Measurements from ENCODE around the gene HMCN1. TPM values are rescaled to one million over a fixed set of nuclear protein-coding genes. Genes with fewer than 3 reads are reported as not detected.
A peak's percentile ranks its signal among the peaks of the same experiment; 100 is the strongest.

The HMCN1 gene
- total and polyA plus RNA-seq, 4 experiments from 2014 or later, result 0.19 to 0.29 TPM; not detected in 2

GRCh38 chr1:186231861-186232436 is 497.8 kb downstream of the HMCN1 start:
- no peaks in the 10 kb centered on the region for H3K27me3 ChIP-seq (ENCODE audit: insufficient read depth, low read length)
- peaks cover 4 to 13% of the 10 kb centered on the region in 2 donors for H3K27me3 Mint-ChIP-seq
- H3K4me1 ChIP-seq (ENCODE audit: insufficient read depth, low read length), result no peaks in the 10 kb centered on the region
- CTCF ChIA-PET (ENCODE audit: partially characterized antibody), result no interaction called here
- H3K4me3 ChIP-seq (ENCODE audit: low read length in 2 of 2), result no peak overlapping the region
- H3K4me1 Mint-ChIP-seq, result no peaks in the 10 kb centered on the region
- no peaks in the 10 kb centered on the region for H3K9me3 ChIP-seq (ENCODE audit: control insufficient read depth in 1 of 2, low read length in 2 of 2)
- H3K36me3 ChIP-seq (ENCODE audit: insufficient read depth, low read length), result no peaks in the 10 kb centered on the region
- intact Hi-C loops (cut with micrococcal nuclease), result no loop called here
- H3K4me3 Mint-ChIP-seq, result no peak overlapping the region
- H3K36me3 Mint-ChIP-seq, result no peaks in the 10 kb centered on the region
- no peak for DNase-seq
- H3K27ac Mint-ChIP-seq, result no peak overlapping the region
- POLR2A ChIA-PET (ENCODE audit: partially characterized antibody), result no interaction called here
- no peaks in the 10 kb centered on the region for H3K9me3 Mint-ChIP-seq
- no peak overlapping the region for H3K27ac ChIP-seq (ENCODE audit: low read depth, low read length)

- POLR2A ChIA-PET (ENCODE audit: partially characterized antibody), result no interaction called here
- intact Hi-C loops (cut with micrococcal nuclease), result no loop called here
- Histone ChIP-seq H3K27me3 (ENCODE audit: insufficient read depth, low read length) (no peaks in the 10 kb centered on the region), H3K27ac (ENCODE audit: low read depth, low read length) (no peak overlapping the region), H3K9me3 (ENCODE audit: control insufficient read depth in 1 of 2, low read length in 2 of 2) (no peaks in the 10 kb centered on the region), H3K36me3 (ENCODE audit: insufficient read depth, low read length) (no peaks in the 10 kb centered on the region), H3K4me3 (ENCODE audit: low read length in 2 of 2) (no peak overlapping the region), H3K4me1 (ENCODE audit: insufficient read depth, low read length) (no peaks in the 10 kb centered on the region)
- Mint-ChIP-seq H3K36me3 (no peaks in the 10 kb centered on the region), H3K27me3 (peaks cover 5 to 12% of the 10 kb centered on the region in 2 donors), H3K4me1 (no peaks in the 10 kb centered on the region), H3K4me3 (no peak overlapping the region), H3K9me3 (no peaks in the 10 kb centered on the region), H3K27ac (no peak overlapping the region)
- DNase-seq, result peak in 1 of 5 donors; percentile 19
- CTCF ChIA-PET (ENCODE audit: partially characterized antibody), result no interaction called here
These were observed 500.9 kb downstream of the HMCN1 start for GRCh38 chr1:186234976-186235686.

- no peak for DNase-seq
- Histone ChIP-seq H3K4me1 (ENCODE audit: insufficient read depth, low read length) (no peaks in the 10 kb centered on the region), H3K9me3 (ENCODE audit: control insufficient read depth in 1 of 2, low read length in 2 of 2) (no peaks in the 10 kb centered on the region), H3K27ac (ENCODE audit: low read depth, low read length) (no peak overlapping the region), H3K36me3 (ENCODE audit: insufficient read depth, low read length) (no peaks in the 10 kb centered on the region), H3K4me3 (ENCODE audit: low read length in 2 of 2) (no peak overlapping the region), H3K27me3 (ENCODE audit: insufficient read depth, low read length) (no peaks in the 10 kb centered on the region)
- intact Hi-C loops (cut with micrococcal nuclease), result no loop called here
- CTCF ChIA-PET (ENCODE audit: partially characterized antibody), result no interaction called here
- H3K4me1 Mint-ChIP-seq, result no peaks in the 10 kb centered on the region
- H3K27me3 Mint-ChIP-seq, result peaks cover 5 to 12% of the 10 kb centered on the region in 2 donors
- no peak overlapping the region for H3K4me3 Mint-ChIP-seq
- H3K9me3 Mint-ChIP-seq, result no peaks in the 10 kb centered on the region
- H3K36me3 Mint-ChIP-seq, result no peaks in the 10 kb centered on the region
- POLR2A ChIA-PET (ENCODE audit: partially characterized antibody), result no interaction called here
- H3K27ac Mint-ChIP-seq, result no peak overlapping the region
These were observed 501.5 kb downstream of the HMCN1 start for GRCh38 chr1:186235696-186236095.

- H3K4me1 Mint-ChIP-seq, result no peaks in the 10 kb centered on the region
- no peaks in the 10 kb centered on the region for H3K9me3 Mint-ChIP-seq
- H3K9me3 ChIP-seq (ENCODE audit: control insufficient read depth in 1 of 2, low read length in 2 of 2), result no peaks in the 10 kb centered on the region
- DNase-seq, result no peak
- ChIA-PET CTCF (ENCODE audit: partially characterized antibody) (interaction anchor here (0.8 kb wide), 1 partner anchor 8 kb away, joined by 5 read pairs; no protein-coding TSS in a partner anchor), POLR2A (ENCODE audit: partially characterized antibody) (no interaction called here)
- H3K27me3 ChIP-seq (ENCODE audit: insufficient read depth, low read length), result no peaks in the 10 kb centered on the region
- no peaks in the 10 kb centered on the region for H3K4me1 ChIP-seq (ENCODE audit: insufficient read depth, low read length)
- H3K36me3 ChIP-seq (ENCODE audit: insufficient read depth, low read length), result no peaks in the 10 kb centered on the region
- H3K4me3 Mint-ChIP-seq, result no peak overlapping the region
- intact Hi-C loops (cut with micrococcal nuclease), result no loop called here
- H3K36me3 Mint-ChIP-seq, result no peaks in the 10 kb centered on the region
- H3K27ac ChIP-seq (ENCODE audit: low read depth, low read length), result no peak overlapping the region
- no peak overlapping the region for H3K27ac Mint-ChIP-seq
- H3K27me3 Mint-ChIP-seq, result peaks cover 5 to 12% of the 10 kb centered on the region in 2 donors
- H3K4me3 ChIP-seq (ENCODE audit: low read length in 2 of 2), result no peak overlapping the region
These were observed 502.7 kb downstream of the HMCN1 start for GRCh38 chr1:186236921-186237320.

GRCh38 chr1:186239171-186239570 is 505.0 kb downstream of the HMCN1 start:
- H3K36me3 Mint-ChIP-seq, result no peaks in the 10 kb centered on the region
- Histone ChIP-seq H3K36me3 (ENCODE audit: insufficient read depth, low read length) (no peaks in the 10 kb centered on the region), H3K9me3 (ENCODE audit: control insufficient read depth in 1 of 2, low read length in 2 of 2) (no peaks in the 10 kb centered on the region), H3K27me3 (ENCODE audit: insufficient read depth, low read length) (no peaks in the 10 kb centered on the region), H3K4me3 (ENCODE audit: low read length in 2 of 2) (no peak overlapping the region), H3K4me1 (ENCODE audit: insufficient read depth, low read length) (no peaks in the 10 kb centered on the region), H3K27ac (ENCODE audit: low read depth, low read length) (no peak overlapping the region)
- ChIA-PET POLR2A (ENCODE audit: partially characterized antibody) (no interaction called here), CTCF (ENCODE audit: partially characterized antibody) (no interaction called here)
- intact Hi-C loops (cut with micrococcal nuclease), result no loop called here
- no peak for DNase-seq
- no peaks in the 10 kb centered on the region for H3K4me1 Mint-ChIP-seq
- H3K27ac Mint-ChIP-seq, result peak overlapping the region in 1 of 7 donors; percentile 3
- H3K27me3 Mint-ChIP-seq, result peaks cover 5 to 7% of the 10 kb centered on the region in 2 donors
- no peak overlapping the region for H3K4me3 Mint-ChIP-seq
- H3K9me3 Mint-ChIP-seq, result no peaks in the 10 kb centered on the region

- Histone ChIP-seq H3K9me3 (ENCODE audit: control insufficient read depth in 1 of 2, low read length in 2 of 2) (no peaks in the 10 kb centered on the region), H3K36me3 (ENCODE audit: insufficient read depth, low read length) (no peaks in the 10 kb centered on the region), H3K4me3 (ENCODE audit: low read length in 2 of 2) (no peak overlapping the region), H3K4me1 (ENCODE audit: insufficient read depth, low read length) (no peaks in the 10 kb centered on the region), H3K27ac (ENCODE audit: low read depth, low read length) (no peak overlapping the region), H3K27me3 (ENCODE audit: insufficient read depth, low read length) (no peaks in the 10 kb centered on the region)
- Mint-ChIP-seq H3K4me3 (no peak overlapping the region), H3K9me3 (no peaks in the 10 kb centered on the region), H3K27ac (no peak overlapping the region), H3K36me3 (no peaks in the 10 kb centered on the region), H3K4me1 (no peaks in the 10 kb centered on the region), H3K27me3 (peaks cover 5 to 6% of the 10 kb centered on the region in 2 donors)
- CTCF ChIA-PET (ENCODE audit: partially characterized antibody), result no interaction called here
- intact Hi-C loops (cut with micrococcal nuclease), result no loop called here
- no peak for DNase-seq
- POLR2A ChIA-PET (ENCODE audit: partially characterized antibody), result no interaction called here
These were observed 506.2 kb downstream of the HMCN1 start for GRCh38 chr1:186240436-186240835.

Data from CD4-positive, alpha-beta memory T cell (primary cell).